H9 (cell line): ENCODE results near the gene CDR2L. TPM values are rescaled to one million over a fixed set of nuclear protein-coding genes. Genes with fewer than 3 reads are reported as not detected.

Source experiments
- DNase-seq: peaks from one replicate; pipeline ENCODE4 v3.0.0-alpha.2; 2017
- H2AFZ ChIP-seq: one replicate; pipeline ENCODE4 v1.6.1; 2013; ENCODE audit warnings: mild to moderate bottlenecking, low read length, control low read depth, moderate library complexity
- H2AK5ac ChIP-seq: 2 replicates; pipeline ENCODE4 v1.6.1; 2013; ENCODE audit warnings: low read length, control low read depth, mixed read lengths; ENCODE audit not compliant: insufficient read length
- H2BK120ac ChIP-seq: one replicate; pipeline ENCODE4 v1.6.1; 2013; ENCODE audit warnings: low read depth, mild to moderate bottlenecking, low read length, control low read depth, inconsistent platforms; ENCODE audit not compliant: poor library complexity, severe bottlenecking
- H2BK12ac ChIP-seq: 2 replicates; pipeline ENCODE4 v1.6.1; 2013; ENCODE audit warnings: low read length, control low read depth, mixed read lengths, low read depth; ENCODE audit not compliant: insufficient read length
- H2BK15ac ChIP-seq: 2 replicates; pipeline ENCODE4 v1.6.1; 2013; ENCODE audit warnings: low read depth, low read length, control low read depth
- H2BK20ac ChIP-seq: one replicate; pipeline ENCODE4 v1.6.1; 2013; ENCODE audit warnings: low read depth, mild to moderate bottlenecking, low read length, control low read depth, inconsistent platforms; ENCODE audit not compliant: poor library complexity, severe bottlenecking
- H2BK5ac ChIP-seq: 2 replicates; pipeline ENCODE4 v1.6.1; 2013; ENCODE audit warnings: low read length, control low read depth, mixed read lengths; ENCODE audit not compliant: insufficient read length
- H3K14ac ChIP-seq: 2 replicates; pipeline ENCODE4 v1.6.1; 2013; ENCODE audit warnings: low read length, control low read depth; ENCODE audit not compliant: insufficient read depth
- H3K18ac ChIP-seq: 2 replicates; pipeline ENCODE4 v1.6.1; 2013; ENCODE audit warnings: low read depth, mild to moderate bottlenecking, mixed read lengths, low read length, control low read depth; ENCODE audit not compliant: insufficient read length
- H3K23ac ChIP-seq: 2 replicates; pipeline ENCODE4 v1.6.1; 2013; ENCODE audit warnings: low read length, control low read depth, mixed read lengths, low read depth; ENCODE audit not compliant: insufficient read length
- H3K23me2 ChIP-seq: 2 replicates; pipeline ENCODE4 v1.6.1; 2013; ENCODE audit warnings: low read depth, mild to moderate bottlenecking, mixed read lengths, low read length, control low read depth; ENCODE audit not compliant: insufficient read length, poor library complexity, severe bottlenecking
- H3K27ac ChIP-seq: 2 replicates; pipeline ENCODE4 v1.5.1; 2013; ENCODE audit warnings: low read length, control low read depth, mixed read lengths, low read depth; ENCODE audit not compliant: insufficient read length
- H3K27me3 ChIP-seq: 2 replicates; pipeline ENCODE4 v1.6.1; 2013; ENCODE audit warnings: low read length, control low read depth, inconsistent platforms; ENCODE audit not compliant: insufficient read depth
- H3K4ac ChIP-seq: 2 replicates; pipeline ENCODE4 v1.6.1; 2013; ENCODE audit warnings: low read depth, mild to moderate bottlenecking, control low read depth, inconsistent platforms, low read length, moderate library complexity
- H3K4me1 ChIP-seq: 2 replicates; pipeline ENCODE4 v1.6.1; 2013; ENCODE audit warnings: low read length, control low read depth, inconsistent platforms; ENCODE audit not compliant: insufficient read depth
- H3K4me2 ChIP-seq: 2 replicates; pipeline ENCODE4 v1.6.1; 2013; ENCODE audit warnings: low read length, control low read depth, mixed read lengths; ENCODE audit not compliant: insufficient read length, insufficient read depth
- H3K56ac ChIP-seq: 2 replicates; pipeline ENCODE4 v1.6.1; 2013; ENCODE audit warnings: low read depth, mild to moderate bottlenecking, mixed read lengths, low read length, control low read depth; ENCODE audit not compliant: insufficient read length
- H3K79me1 ChIP-seq: 2 replicates; pipeline ENCODE4 v1.6.1; 2013; ENCODE audit warnings: low read depth, mild to moderate bottlenecking, moderate library complexity, low read length, control low read depth, inconsistent platforms; ENCODE audit not compliant: insufficient read depth, poor library complexity, severe bottlenecking
- H3K79me2 ChIP-seq: 2 replicates; pipeline ENCODE4 v1.6.1; 2013; ENCODE audit warnings: low read length, control low read depth, inconsistent platforms; ENCODE audit not compliant: insufficient read depth
- H3K9ac ChIP-seq: 2 replicates; pipeline ENCODE4 v1.6.1; 2013; ENCODE audit warnings: low read length, control low read depth, mixed read lengths; ENCODE audit not compliant: insufficient read length; ENCODE audit errors: extremely low read depth
- H3K9me3 ChIP-seq: one replicate; pipeline ENCODE4 v1.6.1; 2013; ENCODE audit warnings: low read depth, low read length, inconsistent platforms; ENCODE audit not compliant: control insufficient read depth
- H3T11ph ChIP-seq: one replicate; pipeline ENCODE4 v1.6.1; 2013; ENCODE audit warnings: mild to moderate bottlenecking, low read length, control low read depth, inconsistent platforms
- H4K20me1 ChIP-seq: one replicate; pipeline ENCODE4 v1.6.1; 2013; ENCODE audit not compliant: control insufficient read depth, insufficient read length, insufficient read depth
- H4K5ac ChIP-seq: 2 replicates; pipeline ENCODE4 v1.6.1; 2013; ENCODE audit warnings: low read depth, mild to moderate bottlenecking, mixed read lengths, low read length, control low read depth; ENCODE audit not compliant: insufficient read length
- H4K8ac ChIP-seq: replicated peaks from 2 replicates; pipeline ENCODE4 v1.6.1; 2013; ENCODE audit warnings: low read length, control low read depth, mixed read lengths, low read depth; ENCODE audit not compliant: insufficient read length
- H4K91ac ChIP-seq: 2 replicates; pipeline ENCODE4 v1.6.1; 2013; ENCODE audit warnings: low read depth, mild to moderate bottlenecking, moderate library complexity, mixed read lengths, low read length, control low read depth; ENCODE audit not compliant: insufficient read length
- H3K27ac Mint-ChIP-seq, 3 experiments: 2 replicates in 2 of 3; 3 replicates in 1 of 3; pipeline ENCODE4 v1.8.0; 2020 to 2021; ENCODE audit warnings: mixed read lengths in 3 of 3, mild to moderate bottlenecking in 1 of 3, moderate library complexity in 1 of 3
- H3K27me3 Mint-ChIP-seq: 2 replicates; pipeline ENCODE4 v1.8.0; 2021; ENCODE audit warnings: low read depth, mild to moderate bottlenecking, moderate library complexity, mixed read lengths
- H3K36me3 Mint-ChIP-seq, 3 experiments: 2 replicates in 2 of 3; 3 replicates in 1 of 3; pipeline ENCODE4 v1.8.0; 2020 to 2021; ENCODE audit warnings: low read depth in 3 of 3, mixed read lengths in 3 of 3; ENCODE audit not compliant: insufficient read depth in 1 of 3
- H3K4me1 Mint-ChIP-seq, 2 experiments: 2 replicates each; pipeline ENCODE4 v1.8.0; 2020; ENCODE audit warnings: mixed read lengths in 2 of 2
- H3K4me3 Mint-ChIP-seq, 2 experiments: 2 replicates in 1 of 2; 3 replicates in 1 of 2; pipeline ENCODE4 v1.8.0; 2020 to 2021; ENCODE audit warnings: mild to moderate bottlenecking in 2 of 2, mixed read lengths in 2 of 2, moderate library complexity in 1 of 2
- H3K9me3 Mint-ChIP-seq, 2 experiments: 2 replicates in 1 of 2; 3 replicates in 1 of 2; pipeline ENCODE4 v1.8.0; 2020; ENCODE audit warnings: mild to moderate bottlenecking in 2 of 2, mixed read lengths in 2 of 2, moderate library complexity in 1 of 2
- CTCF ChIP-seq: fragments of 200-600 bp; sonication (generic); conservative IDR thresholded peaks from 3 replicates; pipeline ENCODE4 v1.8.0; 2021; ENCODE audit warnings: antibody characterized with exemption, mild to moderate bottlenecking
- WGBS: extraction: QIAGEN DNeasy Blood & Tissue Kit; methylation state at CpG from one replicate; pipeline ENCODE4 v1.1.7; 2013; ENCODE audit warnings: missing lambda C conversion rate, low lambda C conversion rate, mixed read lengths; ENCODE audit not compliant: insufficient read length; ENCODE audit errors: extremely low coverage; 5-methylcytosine and 5-hydroxymethylcytosine counted together
- total RNA-seq: library from RNA; stranded (reverse); gene quantifications from 2 replicates; pipeline ENCODE4 v1.2.1, GENCODE V29; 2021

The CDR2L gene
- total RNA-seq, 1 experiment from 2014 or later = 23.3 TPM

- Mint-ChIP-seq H3K27me3 (peaks cover 25% of the 10 kb centered on the region), H3K9me3 (peaks cover 0 to 2% of the 10 kb centered on the region in 2 experiments; a peak in 1 of 5 replicates), H3K27ac (peak overlapping the region in 1 of 3 experiments; percentile 59; a peak in 1 of 7 replicates), H3K36me3 (peaks cover 0 to 2% (median 0%) of the 10 kb centered on the region in 3 experiments; a peak in 1 of 7 replicates), H3K4me3 (no peak overlapping the region; a peak in 1 of 5 replicates), H3K4me1 (peaks cover 10 to 14% of the 10 kb centered on the region in 2 experiments)
- no peak overlapping the region for H2BK20ac ChIP-seq
- H3K27me3 ChIP-seq = no peaks in the 10 kb centered on the region
- no peak overlapping the region for H3K9ac ChIP-seq
- no peaks in the 10 kb centered on the region for H3K23me2 ChIP-seq
- H3K9me3 ChIP-seq = no peaks in the 10 kb centered on the region
- no peak overlapping the region for H3K4me2 ChIP-seq
- peak; percentile 65 for DNase-seq
- no peak overlapping the region for H3K14ac ChIP-seq
- peaks cover 3% of the 10 kb centered on the region for H4K20me1 ChIP-seq
- H3K23ac ChIP-seq = no peak overlapping the region
- H2AFZ ChIP-seq = no peak overlapping the region
- H2BK15ac ChIP-seq = no peak overlapping the region
- no peaks in the 10 kb centered on the region for H3K79me2 ChIP-seq
- no peak overlapping the region for H3K27ac ChIP-seq
- H4K91ac ChIP-seq = no peak overlapping the region
- H3K56ac ChIP-seq = no peak overlapping the region
- no peak overlapping the region for H3K4ac ChIP-seq
- H3K4me1 ChIP-seq = no peaks in the 10 kb centered on the region
- H2BK5ac ChIP-seq = no peak overlapping the region
- WGBS = no CpG with 5 or more reads among the region's 12 CpGs
- H3T11ph ChIP-seq = no peak overlapping the region
- H4K5ac ChIP-seq = no peak overlapping the region
- H3K79me1 ChIP-seq = no peaks in the 10 kb centered on the region
- no peak overlapping the region for H4K8ac ChIP-seq
- no peak overlapping the region for H2AK5ac ChIP-seq
- H3K18ac ChIP-seq = no peak overlapping the region
- no peak overlapping the region for H2BK120ac ChIP-seq
- peak; percentile 49 for TF ChIP-seq CTCF
- H2BK12ac ChIP-seq = no peak overlapping the region
Measured at GRCh38 chr17:74963656-74964055, 23.8 kb upstream of the CDR2L start.
